ENCODE results near the gene MASP1.

DNA sequence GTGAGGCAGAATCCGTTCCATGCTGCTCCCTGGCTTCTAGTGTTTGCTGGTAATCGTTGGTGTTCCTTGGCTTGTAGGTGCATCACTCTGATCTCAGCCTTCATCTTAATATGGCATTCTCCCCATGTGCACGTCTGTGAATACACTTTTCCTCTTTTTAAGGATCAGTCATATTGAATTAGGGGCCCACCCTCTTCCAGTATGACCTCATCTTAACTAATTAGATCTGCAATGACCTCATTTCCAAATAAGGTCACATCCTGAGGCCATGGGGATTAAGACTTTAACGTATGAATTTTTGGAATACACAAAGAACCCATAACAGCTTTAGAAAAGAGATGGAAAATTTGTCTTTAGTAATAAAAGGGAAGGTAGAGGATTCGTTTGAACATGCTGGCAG is 34.1 kb upstream of the MASP1 start:
- TF ChIP-seq, protein P1, sequence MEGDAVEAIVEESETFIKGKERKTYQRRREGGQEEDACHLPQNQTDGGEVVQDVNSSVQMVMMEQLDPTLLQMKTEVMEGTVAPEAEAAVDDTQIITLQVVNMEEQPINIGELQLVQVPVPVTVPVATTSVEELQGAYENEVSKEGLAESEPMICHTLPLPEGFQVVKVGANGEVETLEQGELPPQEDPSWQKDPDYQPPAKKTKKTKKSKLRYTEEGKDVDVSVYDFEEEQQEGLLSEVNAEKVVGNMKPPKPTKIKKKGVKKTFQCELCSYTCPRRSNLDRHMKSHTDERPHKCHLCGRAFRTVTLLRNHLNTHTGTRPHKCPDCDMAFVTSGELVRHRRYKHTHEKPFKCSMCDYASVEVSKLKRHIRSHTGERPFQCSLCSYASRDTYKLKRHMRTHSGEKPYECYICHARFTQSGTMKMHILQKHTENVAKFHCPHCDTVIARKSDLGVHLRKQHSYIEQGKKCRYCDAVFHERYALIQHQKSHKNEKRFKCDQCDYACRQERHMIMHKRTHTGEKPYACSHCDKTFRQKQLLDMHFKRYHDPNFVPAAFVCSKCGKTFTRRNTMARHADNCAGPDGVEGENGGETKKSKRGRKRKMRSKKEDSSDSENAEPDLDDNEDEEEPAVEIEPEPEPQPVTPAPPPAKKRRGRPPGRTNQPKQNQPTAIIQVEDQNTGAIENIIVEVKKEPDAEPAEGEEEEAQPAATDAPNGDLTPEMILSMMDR (conservative IDR thresholded peaks at IDR 0.05): no peak
- TF ChIP-seq ZFX (IDR thresholded peaks at IDR 0.05): no peak

All from C4-2B (cell line).